IMR-90 (cell line): Measurements from ENCODE around the gene SLIT3. TPM values are rescaled to one million over a fixed set of nuclear protein-coding genes. Genes with fewer than 3 reads are reported as not detected.

Experiments
- ATAC-seq: fragments of 200-7000 bp; cut with Tn5 transposase; 2 replicates; pipeline ENCODE4 v1.9.1; 2020; ENCODE audit warnings: low read depth, mild to moderate bottlenecking, moderate library complexity
- BruUV-seq: library from RNA; stranded (reverse); fragments of 400-500 nt; replicated peaks from 2 replicates; lab custom pipeline; 2021; lab: Mats Ljungman, UMichigan
- CTCF ChIA-PET: fragments of 300-600 bp; formaldehyde crosslinking; extraction: SDS; loops from one replicate; lab custom pipeline; 2021; ENCODE audit warnings: antibody characterized with exemption; lab: Yijun Ruan, JAX
- POLR2A ChIA-PET: fragments of 300-600 bp; sonication (Branson Sonifier 250); formaldehyde crosslinking; loops from one replicate; lab custom pipeline; 2022; ENCODE audit warnings: antibody characterized with exemption; ENCODE audit not compliant: unreplicated experiment; lab: Charles Lee
- DNase-seq: peaks from one replicate; pipeline ENCODE4 v3.0.0; 2013
- H2AFZ ChIP-seq: replicated peaks from 2 replicates; pipeline ENCODE3; 2013; ENCODE audit warnings: low read length, mild to moderate bottlenecking; ENCODE audit not compliant: poor library complexity
- H2AK5ac ChIP-seq: 2 replicates; pipeline ENCODE4 v1.6.1; 2013; ENCODE audit warnings: low read depth, low read length, inconsistent platforms
- H2AK9ac ChIP-seq: replicated peaks from 2 replicates; pipeline ENCODE3; 2013; ENCODE audit warnings: mild to moderate bottlenecking, low read depth, low read length, moderate library complexity; ENCODE audit not compliant: poor library complexity
- H2BK120ac ChIP-seq: 2 replicates; pipeline ENCODE4 v1.6.1; 2013; ENCODE audit warnings: low read depth, low read length, inconsistent platforms
- H2BK15ac ChIP-seq: 3 replicates; pipeline ENCODE4 v1.6.1; 2013; ENCODE audit warnings: low read depth, low read length, inconsistent platforms
- H2BK20ac ChIP-seq: 2 replicates; pipeline ENCODE4 v1.6.1; 2013; ENCODE audit warnings: low read depth, mild to moderate bottlenecking, inconsistent platforms, low read length, moderate library complexity
- H2BK5ac ChIP-seq: 2 replicates; pipeline ENCODE4 v1.6.1; 2013; ENCODE audit warnings: mild to moderate bottlenecking, low read depth, low read length, inconsistent platforms; ENCODE audit not compliant: poor library complexity, severe bottlenecking
- H3K14ac ChIP-seq: replicated peaks from 2 replicates; pipeline ENCODE4 v1.6.1; 2013; ENCODE audit warnings: low read depth, low read length, inconsistent platforms
- H3K18ac ChIP-seq: 2 replicates; pipeline ENCODE4 v1.6.1; 2013; ENCODE audit warnings: low read depth, low read length, control low read depth
- H3K23ac ChIP-seq: 2 replicates; pipeline ENCODE4 v1.6.1; 2013; ENCODE audit warnings: low read depth, low read length, inconsistent platforms
- H3K27ac ChIP-seq: 2 replicates; pipeline ENCODE4 v1.5.1; 2013; ENCODE audit warnings: mild to moderate bottlenecking, control low read depth, low read length; ENCODE audit not compliant: insufficient read depth
- H3K27me3 ChIP-seq: 2 replicates; pipeline ENCODE4 v1.6.1; 2013; ENCODE audit warnings: low read length; ENCODE audit not compliant: control insufficient read depth, insufficient read depth
- H3K36me3 ChIP-seq: 2 replicates; pipeline ENCODE4 v1.6.1; 2013; ENCODE audit warnings: low read length, mixed read lengths; ENCODE audit not compliant: control insufficient read depth, insufficient read depth
- H3K4ac ChIP-seq: 2 replicates; pipeline ENCODE4 v1.6.1; 2013; ENCODE audit warnings: low read depth, low read length, inconsistent platforms
- H3K4me1 ChIP-seq: 2 replicates; pipeline ENCODE4 v1.6.1; 2013; ENCODE audit warnings: low read length, mixed read lengths; ENCODE audit not compliant: control insufficient read depth, insufficient read depth
- H3K4me2 ChIP-seq: 2 replicates; pipeline ENCODE4 v1.6.1; 2013; ENCODE audit warnings: low read depth, mild to moderate bottlenecking, control low read depth, low read length, moderate library complexity
- H3K4me3 ChIP-seq: 2 replicates; pipeline ENCODE4 v1.5.1; 2013; ENCODE audit warnings: low read depth, mild to moderate bottlenecking, control low read depth, low read length, moderate library complexity; ENCODE audit not compliant: insufficient read depth
- H3K56ac ChIP-seq: 2 replicates; pipeline ENCODE4 v1.6.1; 2013; ENCODE audit warnings: low read length, inconsistent platforms; ENCODE audit not compliant: insufficient read depth; ENCODE audit errors: extremely low read depth
- H3K79me1 ChIP-seq, 2 experiments: 2 replicates each; pipeline ENCODE4 v1.6.1; 2013; ENCODE audit warnings: low read length in 2 of 2, inconsistent platforms in 1 of 2, low read depth in 1 of 2
- H3K9ac ChIP-seq: 2 replicates; pipeline ENCODE4 v1.6.1; 2013; ENCODE audit warnings: low read depth, low read length, control low read depth
- H3K9me1 ChIP-seq: 2 replicates; pipeline ENCODE4 v1.6.1; 2013; ENCODE audit warnings: low read length, inconsistent platforms; ENCODE audit not compliant: insufficient read depth
- H3K9me3 ChIP-seq: 2 replicates; pipeline ENCODE4 v1.6.1; 2013; ENCODE audit warnings: low read length; ENCODE audit not compliant: control insufficient read depth, insufficient read depth
- H4K20me1 ChIP-seq: 2 replicates; pipeline ENCODE4 v1.6.1; 2013; ENCODE audit warnings: low read length, inconsistent platforms; ENCODE audit not compliant: insufficient read depth
- H4K5ac ChIP-seq: 2 replicates; pipeline ENCODE4 v1.6.1; 2013; ENCODE audit warnings: mild to moderate bottlenecking, low read depth, low read length, control low read depth
- H4K8ac ChIP-seq, 2 experiments: 2 replicates each; pipeline ENCODE4 v1.6.1; 2013; ENCODE audit warnings: low read depth in 2 of 2, low read length in 2 of 2, control low read depth in 1 of 2, inconsistent platforms in 1 of 2
- H4K91ac ChIP-seq: 2 replicates; pipeline ENCODE4 v1.6.1; 2013; ENCODE audit warnings: low read depth, low read length, inconsistent platforms; ENCODE audit not compliant: insufficient read depth
- FOS ChIP-seq: fragments of 150-350 bp; IDR thresholded peaks from 2 replicates; pipeline ENCODE4 v1.6.1; 2016; ENCODE audit warnings: low read depth, low read length
- MAZ ChIP-seq: IDR thresholded peaks from 2 replicates; pipeline ENCODE4 v1.6.1; 2012; ENCODE audit warnings: low read depth, mild to moderate bottlenecking, low read length, improper control_type of control experiment, moderate library complexity, borderline replicate concordance
- NFE2L2 ChIP-seq: fragments of 150-350 bp; IDR thresholded peaks from 2 replicates; pipeline ENCODE4 v1.6.1; 2016; ENCODE audit warnings: low read depth, mild to moderate bottlenecking, low read length
- RFX5 ChIP-seq: IDR thresholded peaks from 2 replicates; pipeline ENCODE4 v1.8.0; 2012; ENCODE audit warnings: low read depth, mild to moderate bottlenecking, low read length, moderate library complexity
- SMC3 ChIP-seq: fragments of 150-350 bp; IDR thresholded peaks from 2 replicates; pipeline ENCODE4 v1.6.1; 2016; ENCODE audit warnings: low read depth, mild to moderate bottlenecking, antibody characterized with exemption, low read length, moderate library complexity
- WGBS, 2 experiments: methylation state at CpG; one replicate each; pipeline versions ENCODE4 v1.1.5 to v1.1.7; 2013; ENCODE audit warnings: missing lambda C conversion rate in 2 of 2; ENCODE audit not compliant: insufficient read length in 1 of 2; ENCODE audit errors: extremely low coverage in 2 of 2; 5-methylcytosine and 5-hydroxymethylcytosine counted together
- dilution Hi-C: fragments of 300-500 bp; cut with HindIII; formaldehyde crosslinking; loops from one replicate; pipeline ENCODE4 v1.14.3; 2018; ENCODE audit warnings: low sequenced_read_pairs; ENCODE audit not compliant: unreplicated experiment
- in situ Hi-C: fragments of 300-500 bp; cut with MboI; formaldehyde crosslinking; loops from 3 replicates; pipeline ENCODE4 v1.14.3; 2019; ENCODE audit warnings: low sequenced_read_pairs, inconsistent platforms, mixed read lengths
- intact Hi-C: fragments of 100-400 bp; cut with micrococcal nuclease; formaldehyde crosslinking; loops from 2 replicates; pipeline ENCODE4 v1.10.0; 2022
- polyA plus RNA-seq, 3 experiments: library from polyadenylated mRNA; depleted of rRNA; stranded (reverse); fragments of >200 nt; gene quantifications; 2 replicates each; pipeline ENCODE4 v1.2.3, GENCODE V29; 2012; ENCODE audit warnings: low replicate concordance in 1 of 3
- total RNA-seq: library from RNA; depleted of rRNA; stranded (reverse); fragments of >200 nt; gene quantifications from 2 replicates; pipeline ENCODE4 v1.2.3, GENCODE V29; 2012
- TF ChIP-seq, protein P1 (sequence below): fragments of 150-350 bp; IDR thresholded peaks from 2 replicates; pipeline ENCODE4 v1.6.1; 2016; ENCODE audit warnings: low read depth, mild to moderate bottlenecking, low read length, moderate library complexity, borderline replicate concordance
- TF ChIP-seq, protein P2 (sequence below): conservative IDR thresholded peaks from 2 replicates; pipeline ENCODE4 v1.5.1; 2012; ENCODE audit warnings: mild to moderate bottlenecking, low read depth, low read length, improper control_type of control experiment

The SLIT3 gene
- total and polyA plus RNA-seq, 2 of the 4 experiments (the other 2 are of a cell fraction) = 0.18 to 0.50 TPM

DNA sequence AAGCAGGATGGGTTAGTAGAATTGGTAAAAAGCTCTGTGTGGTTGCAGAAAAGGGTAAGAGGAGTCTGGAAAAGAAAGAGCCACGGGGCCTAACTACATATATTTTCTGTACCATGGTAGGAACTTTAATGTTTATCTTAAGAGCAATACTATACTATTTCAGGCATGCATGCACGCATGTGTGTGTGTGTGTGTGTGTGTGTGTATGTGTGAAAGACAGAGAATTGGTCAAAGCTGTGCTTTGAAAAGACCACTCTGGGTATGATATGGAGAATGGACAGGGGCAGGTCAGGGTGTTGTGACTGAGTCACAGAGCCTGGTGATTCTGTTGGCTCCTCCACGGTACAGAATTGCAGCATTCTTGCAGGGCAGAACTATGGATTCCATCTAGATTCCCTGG is 339.3 kb downstream of the SLIT3 start:
- Histone ChIP-seq H3K9me3 (no peaks in the 10 kb centered on the region), H2BK120ac (no peak overlapping the region), H3K4me1 (no peaks in the 10 kb centered on the region; the same call in 1 of the 2 replicates), H3K18ac (no peak overlapping the region), H2BK5ac (no peak overlapping the region), H3K27ac (no peak overlapping the region), H3K56ac (no peak overlapping the region), H2AK5ac (no peak overlapping the region), H3K4ac (no peak overlapping the region), H4K91ac (no peak overlapping the region), H3K23ac (no peak overlapping the region), H2AK9ac (no peak overlapping the region), H4K20me1 (no peaks in the 10 kb centered on the region), H3K4me3 (no peak overlapping the region), H2AFZ (no peak overlapping the region), H4K5ac (no peak overlapping the region), H3K36me3 (no peaks in the 10 kb centered on the region), H3K4me2 (no peak overlapping the region), H3K9me1 (no peaks in the 10 kb centered on the region), H3K27me3 (no peaks in the 10 kb centered on the region), H3K14ac (no peak overlapping the region), H3K79me1 (no peaks in the 10 kb centered on the region), H2BK15ac (no peak overlapping the region), H3K9ac (no peak overlapping the region), H2BK20ac (no peak overlapping the region), H4K8ac (no peak overlapping the region)
- in situ Hi-C loops = no loop called here
- ChIA-PET CTCF (no interaction called here), POLR2A (no interaction called here)
- intact Hi-C loops = no loop called here
- no CpG with 5 or more reads among the region's 3 CpGs for WGBS, 2 experiments
- TF ChIP-seq, protein P1, sequence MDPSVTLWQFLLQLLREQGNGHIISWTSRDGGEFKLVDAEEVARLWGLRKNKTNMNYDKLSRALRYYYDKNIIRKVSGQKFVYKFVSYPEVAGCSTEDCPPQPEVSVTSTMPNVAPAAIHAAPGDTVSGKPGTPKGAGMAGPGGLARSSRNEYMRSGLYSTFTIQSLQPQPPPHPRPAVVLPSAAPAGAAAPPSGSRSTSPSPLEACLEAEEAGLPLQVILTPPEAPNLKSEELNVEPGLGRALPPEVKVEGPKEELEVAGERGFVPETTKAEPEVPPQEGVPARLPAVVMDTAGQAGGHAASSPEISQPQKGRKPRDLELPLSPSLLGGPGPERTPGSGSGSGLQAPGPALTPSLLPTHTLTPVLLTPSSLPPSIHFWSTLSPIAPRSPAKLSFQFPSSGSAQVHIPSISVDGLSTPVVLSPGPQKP = no peak
- TF ChIP-seq FOS (no peak), RFX5 (no peak), NFE2L2 (no peak), MAZ (no peak), SMC3 (no peak)
- TF ChIP-seq, protein P2, sequence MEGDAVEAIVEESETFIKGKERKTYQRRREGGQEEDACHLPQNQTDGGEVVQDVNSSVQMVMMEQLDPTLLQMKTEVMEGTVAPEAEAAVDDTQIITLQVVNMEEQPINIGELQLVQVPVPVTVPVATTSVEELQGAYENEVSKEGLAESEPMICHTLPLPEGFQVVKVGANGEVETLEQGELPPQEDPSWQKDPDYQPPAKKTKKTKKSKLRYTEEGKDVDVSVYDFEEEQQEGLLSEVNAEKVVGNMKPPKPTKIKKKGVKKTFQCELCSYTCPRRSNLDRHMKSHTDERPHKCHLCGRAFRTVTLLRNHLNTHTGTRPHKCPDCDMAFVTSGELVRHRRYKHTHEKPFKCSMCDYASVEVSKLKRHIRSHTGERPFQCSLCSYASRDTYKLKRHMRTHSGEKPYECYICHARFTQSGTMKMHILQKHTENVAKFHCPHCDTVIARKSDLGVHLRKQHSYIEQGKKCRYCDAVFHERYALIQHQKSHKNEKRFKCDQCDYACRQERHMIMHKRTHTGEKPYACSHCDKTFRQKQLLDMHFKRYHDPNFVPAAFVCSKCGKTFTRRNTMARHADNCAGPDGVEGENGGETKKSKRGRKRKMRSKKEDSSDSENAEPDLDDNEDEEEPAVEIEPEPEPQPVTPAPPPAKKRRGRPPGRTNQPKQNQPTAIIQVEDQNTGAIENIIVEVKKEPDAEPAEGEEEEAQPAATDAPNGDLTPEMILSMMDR = no peak
- ATAC-seq (no peak), DNase-seq (no peak)
- dilution Hi-C loops = no loop called here
- BruUV-seq = no TSS peak
